HL-60/S4 treated with phorbol 12-myristate 13-acetate at 8.2 ng/mL for 4 days and 3 days (cell line): ENCODE measurements around the gene RADX.

Experiments used
- in situ Hi-C: fragments of 300-500 bp; cut with MboI; formaldehyde crosslinking; loops from 2 replicates; pipeline ENCODE4 v1.15.0; 2022; ENCODE audit warnings: low sequenced_read_pairs

Gene RADX

DNA sequence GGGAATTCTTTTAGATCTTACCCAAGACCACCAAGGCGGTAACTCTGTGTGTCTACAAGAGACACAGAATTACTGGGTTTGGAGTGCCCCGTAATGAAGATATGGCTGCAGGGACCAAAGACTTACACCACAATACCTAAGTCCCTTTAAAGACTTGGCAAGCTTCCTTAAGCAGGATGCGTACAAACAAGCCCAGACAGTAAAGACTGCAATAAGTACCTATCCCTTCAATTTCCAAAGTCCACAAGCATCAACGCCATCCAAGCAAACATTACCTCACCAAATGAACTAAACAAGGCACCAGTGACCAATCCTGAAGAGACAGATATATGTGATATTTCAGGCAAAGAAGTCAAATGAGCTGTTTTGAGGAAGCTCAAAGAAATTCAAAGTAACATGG is 72.4 kb downstream of the RADX start:
- in situ Hi-C loops: no loop called here

DNA sequence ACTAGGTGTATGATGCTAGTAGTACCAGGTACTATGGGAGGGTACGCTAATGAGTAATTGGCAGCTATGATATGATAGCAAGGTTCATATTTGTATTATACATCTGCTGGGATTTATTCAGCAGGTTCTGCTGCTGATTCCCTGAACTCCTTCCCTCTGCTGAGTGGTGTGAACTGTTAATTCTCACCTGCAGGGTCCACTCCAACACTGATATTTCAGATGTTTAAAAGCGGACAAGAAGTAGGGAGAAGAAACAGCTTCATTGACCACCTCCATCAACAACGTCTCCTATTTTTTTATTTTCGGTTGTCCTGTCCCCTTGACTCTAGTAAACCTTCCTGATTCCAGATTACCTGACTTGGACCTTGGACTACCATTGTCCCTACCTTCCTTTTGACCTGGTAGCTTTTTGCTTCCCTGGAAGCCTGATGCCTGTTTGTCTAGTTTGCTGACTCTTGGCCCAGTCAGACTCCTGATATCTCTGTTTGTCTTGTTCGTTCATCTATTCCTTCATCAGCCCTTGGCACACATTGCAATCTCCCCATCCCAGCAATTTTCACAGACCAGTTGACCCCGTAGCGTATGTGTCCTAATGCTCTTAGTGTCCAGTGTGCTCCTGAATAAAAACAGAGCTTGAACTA is 80.8 kb downstream of the RADX start:
- in situ Hi-C loops: no loop called here

GRCh38 chrX:106696502-106696901 is 84.7 kb downstream of the RADX start:
- in situ Hi-C loops: no loop called here

DNA sequence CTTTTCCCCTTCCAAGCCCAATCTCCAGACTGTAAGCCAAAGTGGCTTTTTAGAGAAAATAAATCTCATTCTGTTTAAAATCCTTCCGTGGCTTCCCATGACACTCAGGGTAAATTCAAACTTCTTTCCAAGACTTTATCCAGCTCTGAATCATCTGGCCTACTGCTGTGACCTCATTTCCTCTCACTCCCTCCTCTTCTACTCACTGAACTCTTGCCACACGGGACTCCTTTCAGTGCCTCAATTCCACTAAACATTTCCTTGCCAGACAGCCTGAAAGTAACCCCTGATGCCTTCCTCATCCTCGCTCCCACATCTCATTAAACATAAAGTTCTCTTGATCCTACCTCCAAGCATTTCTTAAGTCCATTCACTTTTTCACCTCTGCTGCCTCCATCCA is 86.9 kb downstream of the RADX start:
- in situ Hi-C loops: no loop called here

DNA sequence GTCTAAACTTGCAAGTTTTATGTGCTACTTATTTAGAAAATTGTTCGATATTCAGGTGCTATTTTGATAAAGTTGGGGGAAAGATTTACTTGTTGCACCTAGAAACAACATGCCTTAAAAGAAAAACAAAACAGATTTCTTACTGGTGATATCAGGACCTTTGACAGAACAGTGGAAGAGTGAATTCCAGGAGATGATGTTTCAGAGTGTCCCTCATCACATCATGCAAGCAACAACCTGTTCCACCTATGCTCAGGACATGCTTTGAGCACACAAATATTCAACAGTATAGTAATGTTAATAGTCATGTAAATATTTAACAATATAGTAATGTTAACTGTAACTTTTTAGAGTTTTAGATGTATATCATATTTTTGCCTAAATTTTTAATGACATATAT is 90.9 kb downstream of the RADX start:
- in situ Hi-C loops: no loop called here

DNA sequence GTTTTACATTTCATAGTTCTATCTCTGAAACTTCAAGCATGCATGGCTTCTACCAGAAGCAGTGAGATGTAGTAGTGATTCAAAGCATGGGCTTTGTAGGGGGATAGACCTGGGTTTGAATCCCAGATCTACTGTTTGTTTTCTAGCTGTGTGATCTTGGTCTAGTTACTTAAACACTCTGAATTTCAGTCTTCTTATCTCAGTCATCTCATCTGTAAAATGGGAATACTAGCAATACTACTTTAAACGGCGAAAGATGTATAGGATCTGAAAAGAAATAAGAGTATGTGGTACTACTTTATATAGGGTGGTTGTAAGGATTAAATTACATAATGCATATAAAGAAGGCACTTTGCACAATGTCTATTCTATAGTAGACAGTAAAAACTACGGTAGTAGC is 94.7 kb downstream of the RADX start:
- in situ Hi-C loops: no loop called here

- in situ Hi-C loops: no loop called here
These were observed 96.1 kb downstream of the RADX start for GRCh38 chrX:106707771-106708454.

DNA sequence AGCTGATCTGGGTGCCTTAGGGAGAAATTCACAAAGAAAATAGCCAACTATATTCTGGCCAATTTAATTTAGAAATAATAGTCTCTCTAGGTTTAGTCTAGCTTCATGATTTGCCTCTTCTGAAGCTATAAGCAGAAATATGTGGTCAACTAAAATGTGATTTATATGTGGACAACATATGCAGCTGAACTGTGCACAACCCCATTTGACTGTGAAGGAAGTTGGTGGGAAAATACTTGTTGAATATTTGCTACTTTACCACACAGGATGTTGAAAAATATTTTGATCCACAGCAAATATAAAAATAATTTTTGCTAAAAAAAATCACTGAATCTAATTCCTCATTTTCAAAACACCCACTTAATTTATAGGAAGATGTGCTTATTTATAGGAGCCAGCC is 99.0 kb downstream of the RADX start:
- in situ Hi-C loops: no loop called here

DNA sequence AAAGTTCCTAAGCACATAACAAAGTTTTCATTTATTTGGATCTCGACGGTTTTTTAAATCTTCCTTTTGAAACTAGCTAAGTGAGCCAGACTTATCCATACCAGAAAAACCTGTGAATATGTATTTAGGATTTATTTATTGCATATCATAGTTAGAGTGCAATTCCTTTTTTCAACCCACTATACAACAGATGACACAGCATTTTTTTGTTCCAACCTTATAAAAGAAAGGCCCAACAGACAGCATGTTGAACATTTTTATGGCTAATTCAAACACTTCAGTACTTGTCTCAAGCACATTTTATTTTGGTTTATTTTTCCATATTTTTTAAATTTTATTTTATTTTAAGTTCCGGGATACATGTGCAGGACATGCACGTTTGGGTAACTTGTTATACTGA is 99.6 kb downstream of the RADX start:
- in situ Hi-C loops: no loop called here

- in situ Hi-C loops: no loop called here
These were observed 104.2 kb downstream of the RADX start for GRCh38 chrX:106716004-106716403.

GRCh38 chrX:106716463-106716862 is 104.7 kb downstream of the RADX start:
- in situ Hi-C loops: no loop called here

DNA sequence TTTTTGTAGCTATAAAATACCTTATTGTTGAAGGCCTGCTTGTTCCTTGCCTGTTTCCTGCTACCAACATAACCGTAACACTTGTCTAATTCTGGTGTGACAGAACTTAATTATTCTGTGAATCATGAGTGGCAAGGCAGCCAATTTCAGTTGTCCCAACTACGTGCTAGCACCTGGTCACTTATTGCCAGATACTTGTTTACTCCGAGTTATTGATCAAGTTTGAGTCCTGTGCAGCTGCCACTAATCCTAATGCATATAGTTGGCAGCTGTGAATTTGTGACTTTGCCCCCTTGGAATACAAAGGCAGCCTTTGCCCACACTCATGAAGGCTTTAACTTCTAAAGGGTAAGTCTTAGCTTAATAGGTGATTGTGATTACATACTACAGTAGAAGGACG is 106.9 kb downstream of the RADX start:
- in situ Hi-C loops: no loop called here

DNA sequence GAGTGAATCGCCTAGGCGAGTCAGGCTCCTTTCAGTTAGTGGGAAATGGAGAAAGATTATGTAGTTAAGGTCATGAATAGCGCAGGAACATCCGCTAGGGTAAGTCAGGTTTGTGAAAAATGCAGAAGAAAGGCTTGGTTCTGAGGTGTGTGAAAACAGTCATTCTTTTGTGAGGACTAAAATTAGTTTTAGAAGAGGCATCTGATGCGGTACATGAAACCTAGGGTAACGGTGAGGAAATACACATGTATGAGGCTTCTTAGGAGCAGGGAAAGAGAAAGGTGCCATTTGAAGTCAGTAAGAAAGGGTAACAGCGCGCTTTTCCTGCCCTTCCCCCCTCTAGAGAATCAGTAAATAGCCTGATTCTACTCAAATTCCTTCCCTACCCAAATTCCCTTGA is 114.2 kb downstream of the RADX start:
- in situ Hi-C loops: no loop called here

DNA sequence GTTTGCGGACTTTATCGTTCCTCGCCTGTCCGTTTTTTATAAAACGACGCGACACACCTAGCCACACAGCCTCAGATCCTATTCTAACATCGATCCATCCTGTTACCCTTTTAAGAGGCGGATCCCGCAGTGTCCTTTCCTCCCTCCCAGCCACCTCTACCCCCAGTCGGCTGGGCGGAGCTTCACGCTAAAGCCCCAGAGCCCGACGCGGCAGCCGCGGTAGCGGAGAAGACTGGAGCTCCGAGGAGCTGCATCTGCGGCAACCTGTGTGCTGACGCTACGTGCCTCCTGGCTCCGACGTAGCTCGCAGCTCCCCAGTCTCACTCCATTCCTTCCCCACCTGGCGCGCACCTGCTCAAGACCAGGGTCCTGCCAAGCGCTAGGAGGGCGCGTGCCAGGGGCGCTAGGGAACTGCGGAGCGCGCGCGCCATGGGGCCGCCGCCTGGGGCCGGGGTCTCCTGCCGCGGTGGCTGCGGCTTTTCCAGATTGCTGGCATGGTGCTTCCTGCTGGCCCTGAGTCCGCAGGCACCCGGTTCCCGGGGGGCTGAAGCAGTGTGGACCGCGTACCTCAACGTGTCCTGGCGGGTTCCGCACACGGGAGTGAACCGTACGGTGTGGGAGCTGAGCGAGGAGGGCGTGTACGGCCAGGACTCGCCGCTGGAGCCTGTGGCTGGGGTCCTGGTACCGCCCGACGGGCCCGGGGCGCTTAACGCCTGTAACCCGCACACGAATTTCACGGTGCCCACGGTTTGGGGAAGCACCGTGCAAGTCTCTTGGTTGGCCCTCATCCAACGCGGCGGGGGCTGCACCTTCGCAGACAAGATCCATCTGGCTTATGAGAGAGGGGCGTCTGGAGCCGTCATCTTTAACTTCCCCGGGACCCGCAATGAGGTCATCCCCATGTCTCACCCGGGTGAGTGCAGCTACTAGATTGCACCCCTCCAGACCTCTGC is 115.0 kb downstream of the RADX start, which contains the start of gene RNF128:
TSS of gene RNF128 (plus strand) at position 217 of the 953 bp plus-strand sequence. CDS start at position 430, 213 bp downstream.
- in situ Hi-C loops: no loop called here

GRCh38 chrX:106728337-106728736 is 116.6 kb downstream of the RADX start:
- in situ Hi-C loops: no loop called here
